ENCODE data around the gene DYDC1. TPM values are rescaled to one million over a fixed set of nuclear protein-coding genes. Genes with fewer than 3 reads are reported as not detected.

Gene DYDC1
- polyA plus RNA-seq, 3 donors = not detected

DNA sequence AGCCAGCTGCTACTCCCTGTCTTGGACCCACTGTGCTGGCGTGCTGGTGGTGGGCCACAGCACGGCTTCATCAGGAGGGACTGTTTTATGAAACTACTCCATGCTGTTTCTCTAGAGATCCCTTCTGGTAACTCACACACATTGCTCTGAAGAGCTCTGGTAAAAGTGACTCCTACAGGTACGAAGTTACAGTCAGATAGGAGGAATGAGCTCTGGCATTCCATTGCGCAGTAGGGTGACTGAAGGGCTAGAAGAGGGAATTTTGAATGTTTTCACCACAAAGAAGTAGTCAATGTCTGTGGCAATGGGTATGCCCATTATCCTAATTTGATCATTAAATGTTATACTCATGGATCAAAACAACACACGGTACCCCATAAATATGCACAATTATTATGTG lies 67.7 kb downstream of the DYDC1 start:
- H2AFZ ChIP-seq (ENCODE audit: insufficient read depth, low read depth, low read length, poor library complexity, severe bottlenecking) = no peak overlapping the region
- no peaks in the 10 kb centered on the region for H3K36me3 Mint-ChIP-seq
- TF ChIP-seq CTCF (IDR thresholded peaks at IDR 0.05) = no peak
- H3K27ac Mint-ChIP-seq = no peak overlapping the region
- no peaks in the 10 kb centered on the region for H3K79me2 ChIP-seq (ENCODE audit: insufficient read depth, low read length)
- no peak overlapping the region for H3K4me3 Mint-ChIP-seq
- H3K36me3 ChIP-seq (replicated peaks in 1 of 2; ENCODE audit: control insufficient read depth in 1 of 2, insufficient read depth in 2 of 2, low read length in 2 of 2) = no peaks in the 10 kb centered on the region
- H3K4me1 Mint-ChIP-seq = peaks cover 6% of the 10 kb centered on the region
- H3K27ac ChIP-seq (ENCODE audit: low read depth in 1 of 2, low read length in 2 of 2) = no peak overlapping the region
- H3K9me3 Mint-ChIP-seq = peaks cover 0 to under 1% (median 0%) of the 10 kb centered on the region in 7 donors
- H3K9ac ChIP-seq (ENCODE audit: insufficient read depth, low read length, poor library complexity, severe bottlenecking) = no peak overlapping the region
- H3K4me2 ChIP-seq (replicated peaks; ENCODE audit: extremely low read depth, low read length, poor library complexity, severe bottlenecking) = no peak overlapping the region
- intact Hi-C loops (cut with micrococcal nuclease) = no loop called here
- no peak for DNase-seq
- H3K4me3 ChIP-seq (replicated peaks in 1 of 3; ENCODE audit: low read depth in 2 of 3, low read length in 3 of 3) = no peak overlapping the region
- H3K27me3 ChIP-seq (ENCODE audit: control insufficient read depth in 2 of 2, insufficient read depth in 2 of 2, low read length in 2 of 2) = peaks cover 0 to 2% of the 10 kb centered on the region in 2 donors
- WGBS (ENCODE audit: insufficient coverage) = 97% methylated on average over 2 of the region's 5 CpGs
- H3K27me3 Mint-ChIP-seq (ENCODE audit: low read depth in 3 of 3) = peaks cover 0 to 6% (median 3%) of the 10 kb centered on the region in 3 donors
- H3K4me1 ChIP-seq (ENCODE audit: control insufficient read depth in 1 of 2, insufficient read depth in 2 of 2, low read length in 2 of 2) = no peaks in the 10 kb centered on the region
- H3K9me3 ChIP-seq (replicated peaks in 1 of 2; ENCODE audit: control insufficient read depth in 1 of 2, insufficient read depth in 1 of 2, low read length in 2 of 2) = no peaks in the 10 kb centered on the region
- H4K20me1 ChIP-seq (ENCODE audit: insufficient read depth, low read length) = no peaks in the 10 kb centered on the region

Other genes starting within 250 kb of the DYDC1 start
- gene PLAC9, start 224.0 kb downstream of the DYDC1 start, polyA plus RNA-seq = not detected
- gene ANXA11, start 151.2 kb downstream of the DYDC1 start, polyA plus RNA-seq = 100 to 1,000 TPM in 2 of 3 donors, 10 to 100 TPM in 1; 95.6 to 174 (median 134) TPM
- not detected for gene MAT1A, start 67.1 kb downstream of the DYDC1 start, polyA plus RNA-seq
- not detected for gene DYDC2, start within 50 bp of the DYDC1 start, polyA plus RNA-seq
- 1 to 10 TPM in 2 of 3 donors, under 1 TPM in 1; 0.61 to 4.1 (median 3.4) TPM for gene PRXL2A, start 51.8 kb upstream of the DYDC1 start, polyA plus RNA-seq
- 100 to 1,000 TPM; 123 to 160 (median 146) TPM for gene TSPAN14, start 97.6 kb upstream of the DYDC1 start, polyA plus RNA-seq
- under 1 TPM in 1 of 3 donors, not detected in 2; 0.01 TPM for gene SH2D4B, start 181.1 kb upstream of the DYDC1 start, polyA plus RNA-seq